Measurements from ENCODE around the gene ACOT2.

The ACOT2 gene

DNA sequence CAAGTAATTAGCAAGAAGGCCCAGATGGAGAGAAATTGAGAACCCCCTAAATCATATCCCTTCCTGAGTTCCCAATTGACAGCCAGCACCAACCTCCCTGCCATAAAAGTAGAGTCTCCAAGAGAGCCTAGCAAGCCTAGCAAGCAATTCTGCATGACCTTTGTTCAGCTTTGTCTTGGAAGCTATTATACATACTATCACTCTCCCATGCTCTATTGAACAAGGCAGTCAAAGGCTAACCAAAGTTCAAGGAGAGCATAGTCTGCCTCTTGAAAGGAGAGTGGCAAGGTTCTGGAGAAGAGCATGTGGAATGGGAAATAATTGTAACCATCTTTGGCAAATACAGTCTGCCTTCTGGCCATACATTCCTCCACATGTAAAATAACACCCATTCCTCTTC, 30.5 kb downstream of the ACOT2 start:
- H3K4me3 ChIP-seq (ENCODE audit: low read depth, low read length), result no peak overlapping the region
- TF ChIP-seq, protein P1, sequence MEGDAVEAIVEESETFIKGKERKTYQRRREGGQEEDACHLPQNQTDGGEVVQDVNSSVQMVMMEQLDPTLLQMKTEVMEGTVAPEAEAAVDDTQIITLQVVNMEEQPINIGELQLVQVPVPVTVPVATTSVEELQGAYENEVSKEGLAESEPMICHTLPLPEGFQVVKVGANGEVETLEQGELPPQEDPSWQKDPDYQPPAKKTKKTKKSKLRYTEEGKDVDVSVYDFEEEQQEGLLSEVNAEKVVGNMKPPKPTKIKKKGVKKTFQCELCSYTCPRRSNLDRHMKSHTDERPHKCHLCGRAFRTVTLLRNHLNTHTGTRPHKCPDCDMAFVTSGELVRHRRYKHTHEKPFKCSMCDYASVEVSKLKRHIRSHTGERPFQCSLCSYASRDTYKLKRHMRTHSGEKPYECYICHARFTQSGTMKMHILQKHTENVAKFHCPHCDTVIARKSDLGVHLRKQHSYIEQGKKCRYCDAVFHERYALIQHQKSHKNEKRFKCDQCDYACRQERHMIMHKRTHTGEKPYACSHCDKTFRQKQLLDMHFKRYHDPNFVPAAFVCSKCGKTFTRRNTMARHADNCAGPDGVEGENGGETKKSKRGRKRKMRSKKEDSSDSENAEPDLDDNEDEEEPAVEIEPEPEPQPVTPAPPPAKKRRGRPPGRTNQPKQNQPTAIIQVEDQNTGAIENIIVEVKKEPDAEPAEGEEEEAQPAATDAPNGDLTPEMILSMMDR (IDR thresholded peaks at IDR 0.05; ENCODE audit: low read depth, low read length), result no peak

GRCh38 chr14:73602994-73603393, 34.0 kb downstream of the ACOT2 start:
- TF ChIP-seq, protein P1 (IDR thresholded peaks at IDR 0.05; ENCODE audit: low read depth, low read length), result no peak
- H3K4me3 ChIP-seq (ENCODE audit: low read depth, low read length), result no peak overlapping the region

GRCh38 chr14:73606271-73606670, 37.3 kb downstream of the ACOT2 start:
- TF ChIP-seq, protein P1 (IDR thresholded peaks at IDR 0.05; ENCODE audit: low read depth, low read length), result no peak
- H3K4me3 ChIP-seq (ENCODE audit: low read depth, low read length), result no peak overlapping the region

GRCh38 chr14:73607241-73607640, 38.2 kb downstream of the ACOT2 start:
- H3K4me3 ChIP-seq (ENCODE audit: low read depth, low read length), result no peak overlapping the region
- TF ChIP-seq, protein P1 (IDR thresholded peaks at IDR 0.05; ENCODE audit: low read depth, low read length), result no peak

- no peak overlapping the region for H3K4me3 ChIP-seq (ENCODE audit: low read depth, low read length)
Measured at GRCh38 chr14:73610687-73611086, 41.7 kb downstream of the ACOT2 start.

DNA sequence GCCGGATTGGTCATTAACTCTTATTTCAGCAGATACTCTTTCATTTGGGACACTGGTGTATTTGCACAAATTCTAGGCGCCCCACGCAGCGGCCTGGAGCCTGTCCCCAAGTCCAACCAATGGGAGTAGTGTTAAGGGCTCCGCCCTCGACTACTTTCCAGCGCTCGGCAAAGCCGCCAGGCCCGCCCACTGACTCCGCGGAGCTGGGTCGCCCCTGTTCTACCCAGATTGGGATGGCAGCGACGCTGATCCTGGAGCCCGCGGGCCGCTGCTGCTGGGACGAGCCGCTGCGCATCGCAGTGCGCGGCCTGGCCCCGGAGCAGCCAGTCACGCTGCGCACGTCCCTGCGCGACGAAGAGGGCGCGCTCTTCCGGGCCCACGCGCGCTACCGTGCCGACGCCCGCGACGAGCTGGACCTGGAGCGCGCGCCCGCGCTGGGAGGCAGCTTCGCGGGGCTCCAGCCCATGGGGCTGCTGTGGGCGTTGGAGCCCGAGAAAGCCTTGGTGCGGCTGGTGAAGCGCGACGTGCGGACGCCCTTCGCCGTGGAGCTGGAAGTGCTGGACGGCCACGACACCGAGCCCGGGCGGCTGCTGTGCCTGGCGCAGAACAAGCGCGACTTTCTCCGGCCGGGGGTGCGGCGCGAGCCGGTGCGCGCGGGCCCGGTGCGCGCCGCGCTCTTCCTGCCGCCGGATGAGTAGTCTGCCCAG, 43.5 kb downstream of the ACOT2 start, which contains the start of gene ACOT6:
Gene ACOT6, plus strand, starts transcription at position 179 of the 707 bp plus-strand sequence. Its CDS starts 55 bp downstream, at position 234.
- H3K4me3 ChIP-seq (ENCODE audit: low read depth, low read length), result peak within 1 kb of the TSS; percentile 65
- TF ChIP-seq, protein P1 (IDR thresholded peaks at IDR 0.05; ENCODE audit: low read depth, low read length), result no peak

More at GRCh38 chr14:73610687-73611086, 41.7 kb downstream of the ACOT2 start:
- TF ChIP-seq, protein P1 (IDR thresholded peaks at IDR 0.05; ENCODE audit: low read depth, low read length), result no peak

GRCh38 chr14:73613046-73613383, 44.0 kb downstream of the ACOT2 start:
- TF ChIP-seq, protein P1 (IDR thresholded peaks at IDR 0.05; ENCODE audit: low read depth, low read length), result no peak
- peak overlapping the region; percentile 65 for H3K4me3 ChIP-seq (ENCODE audit: low read depth, low read length)

Data from WI38 (cell line).